NCI-H226 (cell line): Measurements from ENCODE around the gene CDC16.
A peak's percentile ranks its signal among the peaks of the same experiment; 100 is the strongest.

Source experiments
- DNase-seq: peaks from one replicate; pipeline ENCODE4 v3.0.0-alpha.2; 2015

The CDC16 gene

GRCh38 chr13:114266241-114266640, 31.5 kb downstream of the CDC16 start:
- no peak for DNase-seq

GRCh38 chr13:114268344-114269280, 33.9 kb downstream of the CDC16 start:
- DNase-seq: no peak

GRCh38 chr13:114269281-114269770, 34.6 kb downstream of the CDC16 start:
- no peak for DNase-seq

- no peak for DNase-seq
Measured at GRCh38 chr13:114272977-114273376, 38.3 kb downstream of the CDC16 start.

GRCh38 chr13:114275304-114275703, 40.6 kb downstream of the CDC16 start:
- DNase-seq: no peak

GRCh38 chr13:114279146-114279545, 44.4 kb downstream of the CDC16 start:
- DNase-seq: no peak

GRCh38 chr13:114279758-114280355, 45.2 kb downstream of the CDC16 start:
- no peak for DNase-seq

- peak; percentile 83 for DNase-seq
Measured at GRCh38 chr13:114281351-114282040, 46.8 kb downstream of the CDC16 start, which contains the start of gene UPF3A. Gene UPF3A (plus strand): TSS chr13:114281601. CDS start chr13:114281640, 39 bp downstream.

GRCh38 chr13:114282041-114282670, 47.5 kb downstream of the CDC16 start:
- peak; percentile 70 for DNase-seq

GRCh38 chr13:114283576-114283975, 48.9 kb downstream of the CDC16 start:
- DNase-seq: no peak

GRCh38 chr13:114284680-114285079, 50.0 kb downstream of the CDC16 start:
- DNase-seq: no peak

- DNase-seq: no peak
Measured at GRCh38 chr13:114285166-114285808, 50.6 kb downstream of the CDC16 start.

- no peak for DNase-seq
Measured at GRCh38 chr13:114286808-114287207, 52.1 kb downstream of the CDC16 start.

- DNase-seq: no peak
Measured at GRCh38 chr13:114288157-114288591, 53.5 kb downstream of the CDC16 start.

- DNase-seq: no peak
Measured at GRCh38 chr13:114296448-114296847, 61.8 kb downstream of the CDC16 start.

GRCh38 chr13:114296902-114297301, 62.2 kb downstream of the CDC16 start:
- DNase-seq: no peak

- no peak for DNase-seq
Measured at GRCh38 chr13:114298866-114299265, 64.2 kb downstream of the CDC16 start.

GRCh38 chr13:114299604-114300305, 65.1 kb downstream of the CDC16 start:
- no peak for DNase-seq

- DNase-seq: no peak
Measured at GRCh38 chr13:114303700-114304327, 69.1 kb downstream of the CDC16 start.

- no peak for DNase-seq
Measured at GRCh38 chr13:114304346-114305034, 69.8 kb downstream of the CDC16 start.
